H1 (cell line): ENCODE measurements around the gene ENTREP3. TPM values are rescaled to one million over a fixed set of nuclear protein-coding genes. Genes with fewer than 3 reads are reported as not detected.

Experiments used
- CHD2 ChIP-seq: IDR thresholded peaks from 2 replicates; pipeline ENCODE4 v1.6.1; 2012; ENCODE audit warnings: low read length, improper control_type of control experiment
- CHD7 ChIP-seq: fragments of 300-600 bp; sonication (generic); IDR thresholded peaks from 2 replicates; pipeline ENCODE4 v1.7.1; 2012; ENCODE audit warnings: low read length, moderate library complexity, mild to moderate bottlenecking, inconsistent platforms; ENCODE audit not compliant: insufficient replicate concordance
- JUND ChIP-seq: IDR thresholded peaks from 2 replicates; pipeline ENCODE4 v1.6.1; 2011; ENCODE audit warnings: mild to moderate bottlenecking, improper control_type of control experiment, low read length
- NANOG ChIP-seq: IDR thresholded peaks from 2 replicates; pipeline ENCODE4 v1.6.1; 2011; ENCODE audit warnings: low read length, low read depth, mild to moderate bottlenecking, inconsistent platforms; ENCODE audit not compliant: insufficient read depth, poor library complexity, severe bottlenecking
- TCF12 ChIP-seq: IDR thresholded peaks from 2 replicates; pipeline ENCODE4 v1.6.1; 2011; ENCODE audit warnings: low read depth, mild to moderate bottlenecking, low read length
- YY1 ChIP-seq: IDR thresholded peaks from 2 replicates; pipeline ENCODE4 v1.6.1; 2011; ENCODE audit warnings: low read depth, mild to moderate bottlenecking, low read length
- polyA plus RNA-seq, 7 experiments: library from polyadenylated mRNA; depleted of rRNA in 3 of 7; stranded (reverse) in 5 of 7; unstranded in 2 of 7; fragments of >200 nt in 5 of 7; fragments of 200-250 nt in 2 of 7; gene quantifications; 1 replicate in 5 of 7; 2 replicates in 1 of 7; 4 replicates in 1 of 7; pipeline versions ENCODE4 v1.2.1 to v1.2.3, GENCODE V29; 2011 to 2013; ENCODE audit warnings: missing spikeins in 2 of 7, mixed read lengths in 2 of 7
- total RNA-seq: library from RNA; stranded (reverse); fragmentation: NEBNext Ultra II Directional; extraction: Animal tissue kit (Norgen Biotek cat#: 25700); gene quantifications from 2 replicates; pipeline ENCODE4 v1.2.1, GENCODE V29; 2021

The ENTREP3 gene
- total and polyA plus RNA-seq, 2 of the 8 experiments (the other 6 are each of a cell fraction or from before 2014, with no cell fraction given): 22.8 to 52.2 TPM

GRCh38 chr1:155247667-155248553 is 7.4 kb downstream of the ENTREP3 start (continued):
- no peak for TF ChIP-seq CHD7
- no peak for TF ChIP-seq YY1
- TF ChIP-seq JUND: no peak
- TF ChIP-seq CHD2: no peak
- no peak for TF ChIP-seq TCF12
- TF ChIP-seq NANOG: no peak
- TF ChIP-seq, all 59 proteins: peak for 0
